ENCODE data around the gene KIF20B. TPM values are rescaled to one million over a fixed set of nuclear protein-coding genes. Genes with fewer than 3 reads are reported as not detected.

KIF20B gene
- total RNA-seq (42.8 TPM), polyA plus RNA-seq (10 to 100 TPM; 12.0 to 18.9 (median 18.0) TPM)

- Histone ChIP-seq H3K4me1 (ENCODE audit: control insufficient read depth, insufficient read depth, low read length, poor library complexity, severe bottlenecking) (peaks cover 35% of the 10 kb centered on the region), H3K4me3 (ENCODE audit: low read depth, low read length) (peak within 1 kb of the TSS; percentile 94), H3K27ac (ENCODE audit: insufficient read depth, low read length, poor library complexity, severe bottlenecking) (peak within 1 kb of the TSS; percentile 93), H3K36me3 (ENCODE audit: control insufficient read depth, insufficient read depth, low read length) (no peaks in the 10 kb centered on the region), H3K9me3 (ENCODE audit: control insufficient read depth in 2 of 2, low read length in 2 of 2) (no peaks in the 10 kb centered on the region), H3K27me3 (ENCODE audit: control insufficient read depth, insufficient read depth, low read length) (no peaks in the 10 kb centered on the region)
- ATAC-seq (ENCODE audit: low read depth in 2 of 2), result peak; percentile 97 to 98
- DNase-seq, result peak; percentile 93 to 99 (median 96)
- Mint-ChIP-seq H3K4me3 (peak within 1 kb of the TSS; percentile 93 to 98 (median 96)), H3K4me1 (peaks cover 23 to 59% (median 38%) of the 10 kb centered on the region in 4 donors), H3K36me3 (no peaks in the 10 kb centered on the region), H3K9me3 (no peaks in the 10 kb centered on the region), H3K27ac (peak within 1 kb of the TSS; percentile 97 to 99 (median 97)), H3K27me3 (no peaks in the 10 kb centered on the region)
Observed at GRCh38 chr10:89701242-89702120, at the start of gene KIF20B. Gene KIF20B (plus strand): TSS chr10:89701590. CDS start chr10:89705295, 3,705 bp downstream.

- Histone ChIP-seq H3K4me1 (ENCODE audit: control insufficient read depth, insufficient read depth, low read length, poor library complexity, severe bottlenecking) (no peaks in the 10 kb centered on the region), H3K27me3 (ENCODE audit: control insufficient read depth, insufficient read depth, low read length) (peaks cover 9% of the 10 kb centered on the region), H3K9me3 (ENCODE audit: control insufficient read depth in 2 of 2, low read length in 2 of 2) (no peaks in the 10 kb centered on the region), H3K4me3 (ENCODE audit: low read depth, low read length) (no peak overlapping the region), H3K27ac (ENCODE audit: insufficient read depth, low read length, poor library complexity, severe bottlenecking) (no peak overlapping the region), H3K36me3 (ENCODE audit: control insufficient read depth, insufficient read depth, low read length) (no peaks in the 10 kb centered on the region)
- Mint-ChIP-seq H3K27me3 (peaks cover 23% of the 10 kb centered on the region), H3K27ac (no peak overlapping the region), H3K4me1 (no peaks in the 10 kb centered on the region), H3K36me3 (no peaks in the 10 kb centered on the region), H3K9me3 (peaks cover 0 to 5% (median 4%) of the 10 kb centered on the region in 7 donors), H3K4me3 (no peak overlapping the region)
- ATAC-seq (ENCODE audit: low read depth in 2 of 2), result no peak
- no peak for DNase-seq
Observed at GRCh38 chr10:89651916-89652573, 49.3 kb upstream of the KIF20B start.

DNA sequence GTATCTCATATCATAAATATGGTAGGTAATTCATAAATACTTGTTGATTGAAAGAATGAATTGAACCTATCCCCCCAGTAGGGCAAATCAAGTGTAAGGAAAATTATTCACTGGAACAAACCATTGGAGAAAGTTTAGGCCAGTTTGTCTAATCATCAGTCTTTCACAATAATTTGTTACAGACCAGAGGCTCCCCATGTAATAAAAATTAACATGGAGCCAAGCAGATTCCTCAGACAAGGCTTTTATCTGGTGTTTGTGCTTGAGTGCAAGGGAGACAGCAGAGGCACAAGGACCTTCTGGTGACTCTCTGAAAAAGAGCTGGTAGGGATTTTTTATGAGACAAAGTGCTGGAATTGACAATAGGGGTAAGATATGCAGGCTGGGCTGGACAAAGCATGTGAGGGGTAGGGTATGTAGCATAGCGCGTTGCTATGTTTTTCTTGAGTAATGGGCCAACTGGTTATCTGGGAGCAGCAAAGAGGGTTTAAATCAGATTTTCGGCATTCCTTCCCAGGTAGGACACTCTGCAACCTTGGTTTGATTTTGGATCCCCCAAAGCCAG, 48.5 kb upstream of the KIF20B start:
- Histone ChIP-seq H3K4me1 (ENCODE audit: control insufficient read depth, insufficient read depth, low read length, poor library complexity, severe bottlenecking) (no peaks in the 10 kb centered on the region), H3K4me3 (ENCODE audit: low read depth, low read length) (no peak overlapping the region), H3K36me3 (ENCODE audit: control insufficient read depth, insufficient read depth, low read length) (no peaks in the 10 kb centered on the region), H3K27ac (ENCODE audit: insufficient read depth, low read length, poor library complexity, severe bottlenecking) (no peak overlapping the region), H3K9me3 (ENCODE audit: control insufficient read depth in 2 of 2, low read length in 2 of 2) (no peaks in the 10 kb centered on the region), H3K27me3 (ENCODE audit: control insufficient read depth, insufficient read depth, low read length) (peaks cover 4% of the 10 kb centered on the region)
- ATAC-seq (ENCODE audit: low read depth in 2 of 2), result no peak
- Mint-ChIP-seq H3K27ac (no peak overlapping the region), H3K4me3 (no peak overlapping the region), H3K9me3 (peaks cover 0 to 5% (median 4%) of the 10 kb centered on the region in 7 donors), H3K27me3 (peaks cover 16% of the 10 kb centered on the region), H3K4me1 (no peaks in the 10 kb centered on the region), H3K36me3 (no peaks in the 10 kb centered on the region)
- no peak for DNase-seq

DNA sequence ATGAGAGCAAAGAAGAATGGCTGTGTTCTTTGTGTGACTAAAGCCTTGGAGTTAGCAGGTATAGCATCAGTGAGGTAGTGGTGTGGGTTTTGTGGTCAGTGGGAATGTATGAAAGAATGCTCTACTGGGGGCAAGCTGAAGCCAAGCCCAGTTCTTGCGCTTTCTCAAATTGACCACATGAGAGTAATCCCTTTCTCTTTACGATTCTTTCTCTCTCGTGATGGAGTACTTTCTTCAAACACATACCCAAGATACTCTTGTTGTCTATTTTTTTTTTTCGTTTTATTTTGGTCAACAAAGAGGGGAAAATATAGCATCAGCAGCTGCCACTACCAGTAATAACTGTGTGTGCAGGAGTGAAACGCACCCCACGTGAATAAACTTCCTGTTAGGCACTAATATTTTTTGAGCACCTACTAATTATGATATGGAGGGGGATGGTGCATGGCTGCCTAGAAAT, 48.0 kb upstream of the KIF20B start:
- H3K4me1 ChIP-seq (ENCODE audit: control insufficient read depth, insufficient read depth, low read length, poor library complexity, severe bottlenecking), result no peaks in the 10 kb centered on the region
- no peak overlapping the region for H3K4me3 ChIP-seq (ENCODE audit: low read depth, low read length)
- no peak overlapping the region for H3K27ac ChIP-seq (ENCODE audit: insufficient read depth, low read length, poor library complexity, severe bottlenecking)
- H3K27ac Mint-ChIP-seq, result no peak overlapping the region
- no peaks in the 10 kb centered on the region for H3K36me3 ChIP-seq (ENCODE audit: control insufficient read depth, insufficient read depth, low read length)
- DNase-seq (no peak), ATAC-seq (ENCODE audit: low read depth in 2 of 2) (no peak)
- H3K36me3 Mint-ChIP-seq, result no peaks in the 10 kb centered on the region
- no peaks in the 10 kb centered on the region for H3K4me1 Mint-ChIP-seq
- peaks cover 11% of the 10 kb centered on the region for H3K27me3 Mint-ChIP-seq
- H3K9me3 Mint-ChIP-seq, result peaks cover 0 to 5% (median 4%) of the 10 kb centered on the region in 7 donors
- no peaks in the 10 kb centered on the region for H3K9me3 ChIP-seq (ENCODE audit: control insufficient read depth in 2 of 2, low read length in 2 of 2)
- peaks cover 4% of the 10 kb centered on the region for H3K27me3 ChIP-seq (ENCODE audit: control insufficient read depth, insufficient read depth, low read length)
- H3K4me3 Mint-ChIP-seq, result no peak overlapping the region

DNA sequence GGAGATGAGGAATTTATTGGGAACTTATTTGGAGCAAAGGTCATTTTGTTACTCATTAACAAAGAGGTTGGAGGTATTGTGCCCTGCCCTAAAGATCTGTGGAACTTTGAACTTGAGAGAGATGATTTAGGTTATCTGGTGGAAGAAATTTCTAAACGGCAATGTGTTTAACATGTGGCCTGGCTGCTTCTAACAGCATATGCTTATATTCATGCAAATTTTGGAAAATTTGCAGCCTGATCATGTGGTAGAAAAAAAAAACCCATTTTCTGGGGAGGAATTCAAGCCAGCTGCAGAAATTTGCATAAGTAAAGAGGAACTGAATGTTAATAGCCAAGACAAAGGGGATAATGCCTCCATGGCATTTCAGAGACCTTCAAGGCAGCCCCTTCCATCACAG, 45.7 kb upstream of the KIF20B start:
- H3K27ac ChIP-seq (ENCODE audit: insufficient read depth, low read length, poor library complexity, severe bottlenecking), result no peak overlapping the region
- no peaks in the 10 kb centered on the region for H3K4me1 ChIP-seq (ENCODE audit: control insufficient read depth, insufficient read depth, low read length, poor library complexity, severe bottlenecking)
- no peaks in the 10 kb centered on the region for H3K36me3 Mint-ChIP-seq
- H3K9me3 Mint-ChIP-seq, result peaks cover 0 to 5% (median 4%) of the 10 kb centered on the region in 7 donors
- no peaks in the 10 kb centered on the region for H3K4me1 Mint-ChIP-seq
- H3K36me3 ChIP-seq (ENCODE audit: control insufficient read depth, insufficient read depth, low read length), result no peaks in the 10 kb centered on the region
- ATAC-seq (ENCODE audit: low read depth in 2 of 2), result no peak
- no peak overlapping the region for H3K4me3 Mint-ChIP-seq
- peaks cover 3% of the 10 kb centered on the region for H3K27me3 ChIP-seq (ENCODE audit: control insufficient read depth, insufficient read depth, low read length)
- H3K27me3 Mint-ChIP-seq, result no peaks in the 10 kb centered on the region
- H3K9me3 ChIP-seq (ENCODE audit: control insufficient read depth in 2 of 2, low read length in 2 of 2), result no peaks in the 10 kb centered on the region
- no peak overlapping the region for H3K4me3 ChIP-seq (ENCODE audit: low read depth, low read length)
- H3K27ac Mint-ChIP-seq, result no peak overlapping the region
- DNase-seq, result no peak

DNA sequence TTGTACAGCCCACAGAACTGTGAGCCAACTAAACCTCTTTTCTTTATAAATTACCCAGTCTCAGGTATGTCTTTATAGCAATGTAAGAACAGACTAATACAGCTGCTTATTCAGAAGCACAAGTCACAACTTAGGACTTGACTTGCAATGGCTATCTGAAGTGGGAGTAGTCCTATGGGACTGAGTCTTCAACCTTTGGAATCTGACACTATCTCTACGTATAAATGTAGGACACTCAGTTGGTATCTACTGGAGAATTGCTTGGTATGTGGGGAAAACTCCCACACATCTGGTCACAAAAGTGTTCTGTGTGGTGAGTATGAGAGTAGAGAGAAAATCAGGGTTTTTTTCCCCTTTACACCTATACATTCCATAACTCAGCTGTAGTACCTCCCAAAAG, 44.1 kb upstream of the KIF20B start:
- Mint-ChIP-seq H3K27me3 (no peaks in the 10 kb centered on the region), H3K27ac (no peak overlapping the region), H3K4me3 (no peak overlapping the region), H3K36me3 (no peaks in the 10 kb centered on the region), H3K9me3 (peaks cover 0 to 5% (median 4%) of the 10 kb centered on the region in 7 donors), H3K4me1 (no peaks in the 10 kb centered on the region)
- Histone ChIP-seq H3K36me3 (ENCODE audit: control insufficient read depth, insufficient read depth, low read length) (no peaks in the 10 kb centered on the region), H3K27ac (ENCODE audit: insufficient read depth, low read length, poor library complexity, severe bottlenecking) (no peak overlapping the region), H3K27me3 (ENCODE audit: control insufficient read depth, insufficient read depth, low read length) (peaks cover 3% of the 10 kb centered on the region), H3K9me3 (ENCODE audit: control insufficient read depth in 2 of 2, low read length in 2 of 2) (no peaks in the 10 kb centered on the region), H3K4me3 (ENCODE audit: low read depth, low read length) (no peak overlapping the region), H3K4me1 (ENCODE audit: control insufficient read depth, insufficient read depth, low read length, poor library complexity, severe bottlenecking) (no peaks in the 10 kb centered on the region)
- ATAC-seq (ENCODE audit: low read depth in 2 of 2) (no peak), DNase-seq (no peak)

GRCh38 chr10:89659143-89660131, 42.0 kb upstream of the KIF20B start:
- Histone ChIP-seq H3K4me1 (ENCODE audit: control insufficient read depth, insufficient read depth, low read length, poor library complexity, severe bottlenecking) (no peaks in the 10 kb centered on the region), H3K27ac (ENCODE audit: insufficient read depth, low read length, poor library complexity, severe bottlenecking) (no peak overlapping the region), H3K4me3 (ENCODE audit: low read depth, low read length) (no peak overlapping the region), H3K9me3 (ENCODE audit: control insufficient read depth in 2 of 2, low read length in 2 of 2) (no peaks in the 10 kb centered on the region), H3K36me3 (ENCODE audit: control insufficient read depth, insufficient read depth, low read length) (no peaks in the 10 kb centered on the region), H3K27me3 (ENCODE audit: control insufficient read depth, insufficient read depth, low read length) (peaks cover 3% of the 10 kb centered on the region)
- no peak for DNase-seq
- H3K4me3 Mint-ChIP-seq, result no peak overlapping the region
- no peaks in the 10 kb centered on the region for H3K4me1 Mint-ChIP-seq
- peaks cover 0 to 5% (median 3%) of the 10 kb centered on the region in 7 donors for H3K9me3 Mint-ChIP-seq
- no peaks in the 10 kb centered on the region for H3K36me3 Mint-ChIP-seq
- H3K27ac Mint-ChIP-seq, result no peak overlapping the region
- H3K27me3 Mint-ChIP-seq, result peaks cover 4% of the 10 kb centered on the region
- no peak for ATAC-seq (ENCODE audit: low read depth in 2 of 2)

Data from CD4-positive, CD25-positive, alpha-beta regulatory T cell (primary cell).